Prostate gland (tissue), 2 donors: Measurements from ENCODE around the gene ZNF195. TPM values are rescaled to one million over a fixed set of nuclear protein-coding genes. Genes with fewer than 3 reads are reported as not detected.
A peak's percentile ranks its signal among the peaks of the same experiment; 100 is the strongest.

ENCODE experiments used
- DNase-seq: peaks from one replicate; pipeline ENCODE4 v3.0.0-alpha.2; 2019; ENCODE audit warnings: low spot score
- H3K27ac ChIP-seq, 2 donors: fragments of 200-600 bp; sonication (generic); 2 replicates each; pipeline ENCODE4 v1.5.1; 2017 to 2019
- H3K27me3 ChIP-seq: fragments of 200-600 bp; sonication (generic); replicated peaks from 2 replicates; pipeline ENCODE4 v1.5.1; 2019; ENCODE audit not compliant: insufficient read depth
- H3K36me3 ChIP-seq, 2 donors: fragments of 200-600 bp; sonication (generic); 1 replicate in 1 of 2; 2 replicates in 1 of 2; pipeline versions ENCODE4 v1.5.1 to v1.8.1; 2017 to 2019
- H3K4me1 ChIP-seq: fragments of 200-600 bp; sonication (generic); replicated peaks from 2 replicates; pipeline ENCODE4 v1.5.1; 2019
- H3K4me3 ChIP-seq, 2 donors: fragments of 200-600 bp; sonication (generic); 2 replicates each; pipeline ENCODE4 v1.5.1; 2017 to 2019
- H3K9me3 ChIP-seq: fragments of 200-600 bp; sonication (generic); 2 replicates; pipeline ENCODE4 v1.5.1; 2017
- POLR2A ChIP-seq: fragments of 450-650 bp; IDR thresholded peaks from one replicate; pipeline ENCODE4 v1.6.1; 2016; ENCODE audit warnings: antibody characterized with exemption, mild to moderate bottlenecking
- POLR2AphosphoS5 ChIP-seq: sonication (generic); formaldehyde crosslinking; IDR thresholded peaks from one replicate; pipeline ENCODE4 v1.6.1; 2017; ENCODE audit warnings: antibody characterized with exemption
- WGBS: methylation state at CpG from one replicate; pipeline ENCODE4 v1.1.5; 2018; 5-methylcytosine and 5-hydroxymethylcytosine counted together
- intact Hi-C: fragments of 100-400 bp; cut with DNase I; formaldehyde crosslinking; loops from one replicate; pipeline ENCODE4 v1.14.2; 2022
- total RNA-seq, 2 donors: library from RNA; depleted of rRNA; stranded (reverse); fragments of >200 nt; gene quantifications; one replicate each; pipeline ENCODE4 v1.1.0, GENCODE V29; 2016
- TF ChIP-seq, protein P1 (sequence below), 4 experiments: fragments of 200-600 bp in 2 of 4; fragments of 450-650 bp in 2 of 4; sonication (generic) in 2 of 4; IDR thresholded peaks; 1 replicate in 3 of 4; 2 replicates in 1 of 4; pipeline ENCODE4 v1.5.1; 2016 to 2019; ENCODE audit warnings: antibody characterized with exemption in 4 of 4, mild to moderate bottlenecking in 2 of 4, moderate library complexity in 2 of 4

Gene ZNF195
- total RNA-seq, 2 donors from 2014 or later, result 29.6 to 33.2 TPM

- Histone ChIP-seq H3K4me3 (no peak overlapping the region), H3K36me3 (peaks cover 0 to 2% of the 10 kb centered on the region in 2 donors), H3K4me1 (no peaks in the 10 kb centered on the region), H3K27me3 (no peaks in the 10 kb centered on the region), H3K27ac (no peak overlapping the region), H3K9me3 (no peaks in the 10 kb centered on the region)
- 65% methylated on average over 9 of the region's 9 CpGs for WGBS
- TF ChIP-seq, protein P1, sequence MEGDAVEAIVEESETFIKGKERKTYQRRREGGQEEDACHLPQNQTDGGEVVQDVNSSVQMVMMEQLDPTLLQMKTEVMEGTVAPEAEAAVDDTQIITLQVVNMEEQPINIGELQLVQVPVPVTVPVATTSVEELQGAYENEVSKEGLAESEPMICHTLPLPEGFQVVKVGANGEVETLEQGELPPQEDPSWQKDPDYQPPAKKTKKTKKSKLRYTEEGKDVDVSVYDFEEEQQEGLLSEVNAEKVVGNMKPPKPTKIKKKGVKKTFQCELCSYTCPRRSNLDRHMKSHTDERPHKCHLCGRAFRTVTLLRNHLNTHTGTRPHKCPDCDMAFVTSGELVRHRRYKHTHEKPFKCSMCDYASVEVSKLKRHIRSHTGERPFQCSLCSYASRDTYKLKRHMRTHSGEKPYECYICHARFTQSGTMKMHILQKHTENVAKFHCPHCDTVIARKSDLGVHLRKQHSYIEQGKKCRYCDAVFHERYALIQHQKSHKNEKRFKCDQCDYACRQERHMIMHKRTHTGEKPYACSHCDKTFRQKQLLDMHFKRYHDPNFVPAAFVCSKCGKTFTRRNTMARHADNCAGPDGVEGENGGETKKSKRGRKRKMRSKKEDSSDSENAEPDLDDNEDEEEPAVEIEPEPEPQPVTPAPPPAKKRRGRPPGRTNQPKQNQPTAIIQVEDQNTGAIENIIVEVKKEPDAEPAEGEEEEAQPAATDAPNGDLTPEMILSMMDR (IDR thresholded peaks at IDR 0.05), result no peak
- TF ChIP-seq POLR2AphosphoS5 (peak; percentile 42), POLR2A (no peak)
- intact Hi-C loops, result no loop called here
- peak; percentile 42 for DNase-seq
These were observed 8.6 kb downstream of the ZNF195 start for GRCh38 chr11:3370311-3370870.

DNA sequence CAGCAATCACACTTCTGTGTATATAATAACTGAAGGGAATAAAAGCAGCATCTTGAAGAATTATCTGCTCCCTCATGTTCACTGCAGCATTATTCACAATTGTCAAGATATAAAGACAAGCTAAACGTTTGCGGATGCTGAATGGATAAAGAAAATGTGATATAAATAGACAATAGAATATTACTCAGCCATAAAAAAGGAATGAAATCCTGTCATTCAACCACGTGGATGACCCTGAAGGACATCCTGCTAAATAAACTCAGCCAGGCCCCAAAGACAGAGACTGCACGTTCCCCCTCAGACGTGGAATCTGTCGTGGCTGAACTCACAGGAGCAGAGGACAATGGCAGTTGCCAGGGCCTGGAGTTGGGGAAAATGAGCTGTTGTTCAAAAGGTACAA is 9.6 kb downstream of the ZNF195 start:
- DNase-seq, result no peak
- peaks cover 0 to 2% of the 10 kb centered on the region in 2 donors for H3K36me3 ChIP-seq
- no peak overlapping the region for H3K4me3 ChIP-seq

DNA sequence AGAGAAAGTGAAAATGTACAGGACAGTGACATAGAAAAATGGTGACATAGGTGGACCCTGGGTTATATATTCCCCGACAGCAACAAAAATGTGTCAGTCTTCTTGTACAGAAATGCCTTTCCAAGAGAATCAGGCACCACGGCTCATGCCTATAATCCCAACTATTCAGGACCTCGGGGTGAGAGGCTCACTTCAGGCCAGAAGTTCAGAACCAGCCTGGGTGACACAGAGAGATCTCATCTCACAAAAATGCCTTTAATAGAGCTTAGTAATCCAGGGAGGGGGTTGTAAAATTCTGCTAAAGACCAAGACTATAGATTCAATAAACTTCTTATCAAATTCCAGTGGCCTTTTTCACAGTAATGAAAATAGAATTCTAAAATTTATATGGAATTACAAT is 10.7 kb downstream of the ZNF195 start:
- peaks cover 0 to 2% of the 10 kb centered on the region in 2 donors for H3K36me3 ChIP-seq
- no peaks in the 10 kb centered on the region for H3K9me3 ChIP-seq

More for the DNA sequence above, 9.6 kb downstream of the ZNF195 start:
- H3K27ac ChIP-seq, result no peak overlapping the region
- intact Hi-C loops, result no loop called here
- no peaks in the 10 kb centered on the region for H3K9me3 ChIP-seq
- no peaks in the 10 kb centered on the region for H3K27me3 ChIP-seq
- TF ChIP-seq POLR2A (no peak), POLR2AphosphoS5 (no peak)
- TF ChIP-seq, protein P1 (IDR thresholded peaks at IDR 0.05), result no peak
- WGBS, result 92% methylated on average over 6 of the region's 6 CpGs
- no peaks in the 10 kb centered on the region for H3K4me1 ChIP-seq

DNA sequence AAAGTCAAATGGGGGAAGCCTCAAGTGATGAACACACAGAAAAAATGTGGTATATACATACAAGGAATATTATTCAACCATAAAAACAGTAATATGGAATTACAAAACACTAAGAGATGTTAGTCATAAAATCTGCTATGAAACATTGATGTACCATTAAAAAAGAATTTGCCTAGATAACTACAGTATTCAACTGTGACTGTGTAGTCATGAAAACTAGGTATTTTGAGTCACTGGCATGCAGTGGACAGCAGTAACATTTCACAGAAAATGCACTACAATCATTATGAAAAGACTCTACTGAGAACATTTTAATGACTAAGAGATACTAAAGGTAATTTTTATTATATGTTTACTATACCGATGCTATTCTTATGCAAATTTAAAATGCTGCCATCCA is 11.7 kb downstream of the ZNF195 start:
- intact Hi-C loops, result no loop called here
- H3K4me1 ChIP-seq, result no peaks in the 10 kb centered on the region
- TF ChIP-seq POLR2AphosphoS5 (no peak), POLR2A (no peak)
- TF ChIP-seq, protein P1 (IDR thresholded peaks at IDR 0.05), result no peak
- no peaks in the 10 kb centered on the region for H3K9me3 ChIP-seq
- H3K27me3 ChIP-seq, result no peaks in the 10 kb centered on the region
- 100% methylated on average over 1 of the region's 1 CpG for WGBS
- no peak overlapping the region for H3K4me3 ChIP-seq
- H3K36me3 ChIP-seq, result peaks cover 0 to 2% of the 10 kb centered on the region in 2 donors
- DNase-seq, result no peak
- no peak overlapping the region for H3K27ac ChIP-seq

More for the DNA sequence above, 10.7 kb downstream of the ZNF195 start:
- TF ChIP-seq, protein P1 (IDR thresholded peaks at IDR 0.05), result no peak
- no peak for TF ChIP-seq POLR2AphosphoS5
- TF ChIP-seq POLR2A, result no peak
- Histone ChIP-seq H3K4me3 (no peak overlapping the region), H3K27me3 (no peaks in the 10 kb centered on the region), H3K4me1 (no peaks in the 10 kb centered on the region), H3K27ac (no peak overlapping the region)
- intact Hi-C loops, result no loop called here
- DNase-seq, result no peak
- WGBS, result 96% methylated on average over 3 of the region's 3 CpGs

DNA sequence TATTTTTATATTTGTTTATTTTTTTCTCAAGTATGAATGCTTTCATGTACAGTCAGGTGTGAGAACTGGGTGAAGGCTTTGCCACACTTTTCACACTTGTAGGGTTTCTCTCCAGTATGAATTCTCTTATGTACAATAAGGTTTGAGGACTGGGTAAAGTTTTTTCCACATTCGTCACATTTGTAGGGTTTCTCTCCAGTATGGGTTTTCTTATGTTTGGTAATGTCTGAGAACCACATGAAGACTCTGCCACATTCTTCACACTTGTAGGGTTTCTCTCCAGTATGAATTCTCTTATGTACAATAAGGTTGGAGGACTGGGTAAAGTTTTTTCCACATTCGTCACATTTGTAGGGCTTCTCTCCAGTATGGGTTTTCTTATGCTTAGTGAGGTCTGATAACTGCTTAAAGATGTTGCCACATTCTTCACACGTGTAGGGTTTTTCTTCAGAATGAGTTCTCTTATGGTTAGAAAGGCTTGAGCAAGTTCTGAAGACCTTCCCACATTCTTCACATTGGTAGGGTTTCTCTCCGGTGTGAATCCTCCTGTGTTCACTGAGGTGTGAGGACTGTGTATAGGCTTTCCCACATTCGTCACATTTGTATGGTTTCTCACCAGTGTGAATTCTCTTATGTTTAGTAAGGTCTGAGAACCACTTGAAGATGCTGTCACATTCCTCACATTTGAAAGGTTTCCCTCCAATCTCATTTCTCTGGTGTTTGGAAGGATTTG is 19.7 kb downstream of the ZNF195 start:
- no peak for DNase-seq
- Histone ChIP-seq H3K4me1 (no peaks in the 10 kb centered on the region), H3K4me3 (no peak overlapping the region), H3K27ac (no peak overlapping the region), H3K27me3 (no peaks in the 10 kb centered on the region), H3K36me3 (peaks cover 8 to 17% of the 10 kb centered on the region in 2 donors), H3K9me3 (no peaks in the 10 kb centered on the region)
- WGBS, result 99% methylated on average over 5 of the region's 5 CpGs
- intact Hi-C loops, result no loop called here
- TF ChIP-seq, protein P1 (IDR thresholded peaks at IDR 0.05), result no peak
- TF ChIP-seq POLR2AphosphoS5 (no peak), POLR2A (no peak)
